K562 (cell line): ENCODE measurements around the gene SLC49A4. TPM values are rescaled to one million over a fixed set of nuclear protein-coding genes. Genes with fewer than 3 reads are reported as not detected.

Experiments used
- ATAC-seq: fragments of 200-7000 bp; cut with Tn5 transposase; 3 replicates; pipeline ENCODE4 v1.9.1; 2020; ENCODE audit warnings: moderate library complexity
- BruUV-seq: library from RNA; stranded (reverse); fragments of 400-500 nt; replicated peaks from 2 replicates; lab custom pipeline; 2021; lab: Mats Ljungman, UMichigan
- CTCF ChIA-PET: fragments of 300-600 bp; formaldehyde crosslinking; extraction: SDS; loops from one replicate; lab custom pipeline; 2021; ENCODE audit warnings: low intra/inter-chr PET ratio; lab: Yijun Ruan, JAX
- POLR2A ChIA-PET: fragments of 300-600, 350-650 bp; sonication (Branson Sonifier 250); formaldehyde crosslinking; extraction: SDS; loops from one replicate; lab custom pipeline; 2021; ENCODE audit warnings: antibody characterized with exemption, inconsistent platforms; lab: Yijun Ruan, JAX
- DNase-seq, 4 experiments: peaks; one replicate each; pipeline versions ENCODE4 v3.0.0 to v3.0.0-alpha.2; 2011 to 2018; ENCODE audit warnings: low spot score in 3 of 4, mixed read lengths in 3 of 4; ENCODE audit errors: extremely low read depth in 1 of 4
- FAIRE-seq: peaks from 2 replicates; lab custom pipeline; 2011; peaks lifted over from hg19 to GRCh38; lab: Jason Lieb, UNC
- H2AFZ ChIP-seq: 2 replicates; pipeline ENCODE4 v1.6.0; 2011; ENCODE audit warnings: low read depth, low read length, control low read depth, inconsistent platforms
- H3K27ac ChIP-seq: fragments of 200-600 bp; 3 replicates; pipeline ENCODE4 v1.8.0; 2011; ENCODE audit warnings: low read depth, mild to moderate bottlenecking, control low read depth, inconsistent platforms, low read length, moderate library complexity, mixed read lengths; ENCODE audit errors: extremely low read depth
- H3K27me3 ChIP-seq, 2 experiments: fragments of 300-600 bp in 1 of 2; 2 replicates in 1 of 2; 3 replicates in 1 of 2; pipeline versions ENCODE4 v1.6.0 to v1.8.0; 2011; ENCODE audit warnings: inconsistent platforms in 2 of 2, low read length in 2 of 2, mild to moderate bottlenecking in 1 of 2, mixed read lengths in 1 of 2, moderate library complexity in 1 of 2; ENCODE audit not compliant: control insufficient read depth in 2 of 2, insufficient read depth in 2 of 2
- H3K36me3 ChIP-seq: fragments of 300-600 bp; 3 replicates; pipeline ENCODE4 v1.8.0; 2011; ENCODE audit warnings: mild to moderate bottlenecking, low read length, inconsistent platforms; ENCODE audit not compliant: control insufficient read depth, insufficient read depth
- H3K4me1 ChIP-seq, 2 experiments: fragments of 200-600 bp in 1 of 2; replicated peaks in 1 of 2; 2 replicates in 1 of 2; 3 replicates in 1 of 2; pipeline versions ENCODE4 v1.5.1 to v1.8.0; 2011; ENCODE audit warnings: inconsistent platforms in 2 of 2, low read length in 2 of 2, mild to moderate bottlenecking in 1 of 2, mixed read lengths in 1 of 2, moderate library complexity in 1 of 2; ENCODE audit not compliant: control insufficient read depth in 2 of 2, insufficient read depth in 2 of 2
- H3K4me2 ChIP-seq: 2 replicates; pipeline ENCODE4 v1.6.1; 2011; ENCODE audit warnings: low read length, control low read depth, inconsistent platforms, mixed read lengths; ENCODE audit not compliant: insufficient read depth
- H3K4me3 ChIP-seq: fragments of 200-600 bp; sonication (generic), shearing (Covaris generic); 2 replicates; pipeline ENCODE4 v1.5.1; 2016; ENCODE audit warnings: control low read depth, inconsistent platforms
- H3K79me2 ChIP-seq: fragments of 200-600 bp; 3 replicates; pipeline ENCODE4 v1.8.0; 2011; ENCODE audit warnings: low read length, inconsistent platforms; ENCODE audit not compliant: control insufficient read depth, insufficient read depth
- H3K9ac ChIP-seq, 2 experiments: 2 replicates each; pipeline versions ENCODE4 v1.6.0 to v1.6.1; 2011; ENCODE audit warnings: low read depth in 2 of 2, low read length in 2 of 2, control low read depth in 1 of 2, inconsistent platforms in 1 of 2, mild to moderate bottlenecking in 1 of 2, mixed read lengths in 1 of 2; ENCODE audit not compliant: insufficient read depth in 1 of 2
- H3K9me1 ChIP-seq: one replicate; pipeline ENCODE4 v1.6.0; 2011; ENCODE audit warnings: inconsistent platforms, mild to moderate bottlenecking, low read length, moderate library complexity; ENCODE audit not compliant: control insufficient read depth, insufficient read depth
- H3K9me3 ChIP-seq: replicated peaks from 2 replicates; pipeline ENCODE4 v1.5.1; 2011; ENCODE audit warnings: low read depth, low read length, inconsistent platforms; ENCODE audit not compliant: control insufficient read depth, insufficient read depth
- H4K20me1 ChIP-seq: replicated peaks from 2 replicates; pipeline ENCODE4 v1.6.1; 2011; ENCODE audit warnings: low read length, inconsistent platforms, mixed read lengths; ENCODE audit not compliant: control insufficient read depth, insufficient read depth
- CREB1 ChIP-seq, 2 experiments: sonication (generic) in 1 of 2; formaldehyde crosslinking in 1 of 2; IDR thresholded peaks; 2 replicates each; pipeline versions ENCODE4 v1.6.1 to v1.8.0; 2012 to 2022; ENCODE audit warnings: inconsistent platforms in 1 of 2, mild to moderate bottlenecking in 1 of 2, missing genetic modification reagents in 1 of 2, moderate library complexity in 1 of 2
- HDAC3 ChIP-seq: fragments of 450-650 bp; IDR thresholded peaks from 2 replicates; pipeline ENCODE4 v1.6.1; 2018; ENCODE audit warnings: borderline replicate concordance, mild to moderate bottlenecking, moderate library complexity; ENCODE audit not compliant: partially characterized antibody
- HMG20A ChIP-seq: fragments of 450-650 bp; formaldehyde crosslinking; conservative IDR thresholded peaks from 2 replicates; pipeline ENCODE4 v1.4.0; 2020; ENCODE audit warnings: mild to moderate bottlenecking, mixed read lengths
- MAFG ChIP-seq: fragments of 450-650 bp; conservative IDR thresholded peaks from 2 replicates; pipeline ENCODE4 v1.6.1; 2016; ENCODE audit warnings: missing genetic modification characterization, missing compliant biosample characterization
- NELFE ChIP-seq: IDR thresholded peaks from 2 replicates; pipeline ENCODE4 v1.6.1; 2011; ENCODE audit warnings: mild to moderate bottlenecking; ENCODE audit not compliant: insufficient read depth, insufficient read length
- PHF8 ChIP-seq: fragments of 200-600 bp; sonication (generic); IDR thresholded peaks from 2 replicates; pipeline ENCODE4 v1.6.1; 2012; ENCODE audit warnings: mixed run types, mild to moderate bottlenecking, inconsistent platforms, low read length, moderate library complexity, borderline replicate concordance
- SIN3A ChIP-seq, 2 experiments: fragments of 150-350 bp in 1 of 2; IDR thresholded peaks; 2 replicates each; pipeline ENCODE4 v1.6.1; 2011 to 2016; ENCODE audit warnings: borderline replicate concordance in 2 of 2, low read depth in 2 of 2, low read length in 2 of 2, mild to moderate bottlenecking in 2 of 2, moderate library complexity in 2 of 2; ENCODE audit not compliant: control insufficient read depth in 1 of 2
- SREBF2 ChIP-seq: sonication (generic); formaldehyde crosslinking; IDR thresholded peaks from 2 replicates; pipeline ENCODE4 v1.4.0; 2020; ENCODE audit warnings: mild to moderate bottlenecking, missing genetic modification reagents
- ZKSCAN1 ChIP-seq: fragments of 150-350 bp; IDR thresholded peaks from 2 replicates; pipeline ENCODE4 v1.6.1; 2016; ENCODE audit warnings: low read depth, low read length
- WGBS: fragments of 100-300 bp; shearing (Covaris generic); methylation state at CpG from one replicate; pipeline ENCODE4 v1.1.6; 2016; ENCODE audit warnings: low coverage, mixed read lengths; ENCODE audit not compliant: insufficient coverage; ENCODE audit errors: missing lambda C conversion rate; 5-methylcytosine and 5-hydroxymethylcytosine counted together
- in situ Hi-C: fragments of 300-500 bp; cut with MboI; formaldehyde crosslinking; loops from 4 replicates; pipeline ENCODE4 v1.15.0; 2018; ENCODE audit warnings: inconsistent platforms, mixed read lengths
- intact Hi-C: fragments of 100-400 bp; cut with micrococcal nuclease; formaldehyde crosslinking; loops from 2 replicates; pipeline ENCODE4 v1.14.2; 2022
- polyA plus RNA-seq, 8 experiments: library from polyadenylated mRNA; depleted of rRNA in 4 of 8; stranded (reverse) in 5 of 8; unstranded in 3 of 8; fragments of >200 nt; fragmentation: Nextera tagmentation in 2 of 8; fragmentation: Illumina TruSeq in 1 of 8; extraction: Ambion mirVana in 2 of 8; extraction: Trizol in 1 of 8; gene quantifications; 2 replicates each; pipeline versions ENCODE4 v1.2.1 to v1.2.3, GENCODE V29; 2011 to 2014; ENCODE audit warnings: inconsistent platforms in 1 of 8, missing spikeins in 1 of 8
- total RNA-seq, 7 experiments: library from RNA; depleted of rRNA in 6 of 7; stranded (reverse); fragments of >200 nt in 6 of 7; fragmentation: Illumina TruSeq in 2 of 7; extraction: Trizol in 2 of 7; gene quantifications; 2 replicates each; pipeline versions ENCODE4 v1.2.1 to v1.2.3, GENCODE V29; 2011 to 2021; ENCODE audit warnings: low replicate concordance in 1 of 7
- TF ChIP-seq, protein P1 (sequence below): fragments of 450-650 bp; IDR thresholded peaks from 2 replicates; pipeline ENCODE4 v1.6.1; 2016; ENCODE audit warnings: low read depth
- TF ChIP-seq, protein P2 (sequence below): sonication (generic); IDR thresholded peaks from 2 replicates; pipeline ENCODE4 v1.6.1; 2016

The SLC49A4 gene
- total and polyA plus RNA-seq, 9 of the 15 experiments (the other 6 are each of a cell fraction or from before 2014, with no cell fraction given): 0.15 to 1.3 (median 0.83) TPM

DNA sequence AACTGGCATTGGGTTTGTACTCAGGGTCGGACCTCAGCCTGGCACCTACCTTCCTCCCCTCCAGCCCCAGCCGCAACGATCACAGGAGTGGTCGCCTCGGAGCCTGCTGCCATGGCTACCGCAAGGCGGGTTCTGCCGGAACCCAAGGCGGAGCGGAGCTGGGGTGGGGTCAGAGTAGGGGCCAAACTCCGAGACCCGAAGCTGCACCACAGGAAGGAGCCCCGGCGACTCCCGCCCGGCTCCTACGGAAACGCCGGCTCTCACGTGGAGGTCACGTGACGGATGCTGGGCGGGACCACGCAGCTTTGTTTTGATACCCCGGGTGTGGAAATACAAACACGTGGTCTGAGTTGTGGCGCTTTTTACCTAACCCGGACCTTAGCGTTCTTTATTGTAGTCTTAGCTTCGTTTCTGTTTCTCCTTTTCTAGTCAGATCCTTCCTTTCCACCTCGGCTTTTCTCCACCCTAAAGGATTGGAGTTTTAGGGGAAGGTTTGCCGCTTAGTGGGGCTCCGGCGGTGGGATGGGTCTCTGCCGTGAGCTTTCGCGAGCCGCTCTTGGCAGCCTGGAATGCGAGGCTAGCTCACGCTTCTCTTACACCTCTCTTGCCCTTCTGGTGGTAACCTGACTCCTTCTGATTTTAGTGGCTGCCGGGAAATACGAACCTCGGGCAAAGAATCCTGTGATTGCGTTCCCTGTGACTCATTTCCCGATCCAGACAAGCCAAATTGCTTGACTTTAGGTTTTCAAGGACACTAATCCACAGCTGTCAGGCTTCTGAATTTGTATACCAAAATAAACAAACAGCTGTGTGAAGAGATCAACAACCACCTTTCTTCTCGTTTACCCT lies 1.1 kb upstream of the SLC49A4 start, which contains the start of gene HSPBAP1:
Gene HSPBAP1, minus strand, starts transcription at position 264 of the 849 bp plus-strand sequence. Its CDS starts 151 bp downstream, at position 113.
- H4K20me1 ChIP-seq: no peaks in the 10 kb centered on the region
- H3K4me1 ChIP-seq: peaks cover 0 to 18% of the 10 kb centered on the region in 2 experiments; a peak in 4 of 5 replicates
- no TSS peak for BruUV-seq
- no peaks in the 10 kb centered on the region for H3K9me3 ChIP-seq
- in situ Hi-C loops (no loop called here), intact Hi-C loops (no loop called here)
- CTCF ChIA-PET: no interaction called here
- H3K4me2 ChIP-seq: peak within 1 kb of the TSS; percentile 79
- no peaks in the 10 kb centered on the region for H3K27me3 ChIP-seq
- no peaks in the 10 kb centered on the region for H3K9me1 ChIP-seq
- POLR2A ChIA-PET: interaction anchor here (0.8 to 1.6 kb wide), 3 partner anchors 9 to 440 kb away, joined by 3 to 6 read pairs (median 3); partner anchors contain the start of gene FAM162A
- H3K79me2 ChIP-seq: peaks cover 5% of the 10 kb centered on the region; the same call in 1 of the 3 replicates
- FAIRE-seq (peak; percentile 73), ATAC-seq (peak; percentile 68), DNase-seq (peak; percentile 80 to 90 (median 82))
- peak within 1 kb of the TSS; percentile 55 to 94 for H3K9ac ChIP-seq
- 2% methylated on average over 37 of the region's 46 CpGs for WGBS
- peak within 1 kb of the TSS; percentile 48 for H3K4me3 ChIP-seq
- peak within 1 kb of the TSS; percentile 94 for H2AFZ ChIP-seq
- peak within 1 kb of the TSS; percentile 73 for H3K27ac ChIP-seq
- no peaks in the 10 kb centered on the region for H3K36me3 ChIP-seq
- TF ChIP-seq, protein P1, sequence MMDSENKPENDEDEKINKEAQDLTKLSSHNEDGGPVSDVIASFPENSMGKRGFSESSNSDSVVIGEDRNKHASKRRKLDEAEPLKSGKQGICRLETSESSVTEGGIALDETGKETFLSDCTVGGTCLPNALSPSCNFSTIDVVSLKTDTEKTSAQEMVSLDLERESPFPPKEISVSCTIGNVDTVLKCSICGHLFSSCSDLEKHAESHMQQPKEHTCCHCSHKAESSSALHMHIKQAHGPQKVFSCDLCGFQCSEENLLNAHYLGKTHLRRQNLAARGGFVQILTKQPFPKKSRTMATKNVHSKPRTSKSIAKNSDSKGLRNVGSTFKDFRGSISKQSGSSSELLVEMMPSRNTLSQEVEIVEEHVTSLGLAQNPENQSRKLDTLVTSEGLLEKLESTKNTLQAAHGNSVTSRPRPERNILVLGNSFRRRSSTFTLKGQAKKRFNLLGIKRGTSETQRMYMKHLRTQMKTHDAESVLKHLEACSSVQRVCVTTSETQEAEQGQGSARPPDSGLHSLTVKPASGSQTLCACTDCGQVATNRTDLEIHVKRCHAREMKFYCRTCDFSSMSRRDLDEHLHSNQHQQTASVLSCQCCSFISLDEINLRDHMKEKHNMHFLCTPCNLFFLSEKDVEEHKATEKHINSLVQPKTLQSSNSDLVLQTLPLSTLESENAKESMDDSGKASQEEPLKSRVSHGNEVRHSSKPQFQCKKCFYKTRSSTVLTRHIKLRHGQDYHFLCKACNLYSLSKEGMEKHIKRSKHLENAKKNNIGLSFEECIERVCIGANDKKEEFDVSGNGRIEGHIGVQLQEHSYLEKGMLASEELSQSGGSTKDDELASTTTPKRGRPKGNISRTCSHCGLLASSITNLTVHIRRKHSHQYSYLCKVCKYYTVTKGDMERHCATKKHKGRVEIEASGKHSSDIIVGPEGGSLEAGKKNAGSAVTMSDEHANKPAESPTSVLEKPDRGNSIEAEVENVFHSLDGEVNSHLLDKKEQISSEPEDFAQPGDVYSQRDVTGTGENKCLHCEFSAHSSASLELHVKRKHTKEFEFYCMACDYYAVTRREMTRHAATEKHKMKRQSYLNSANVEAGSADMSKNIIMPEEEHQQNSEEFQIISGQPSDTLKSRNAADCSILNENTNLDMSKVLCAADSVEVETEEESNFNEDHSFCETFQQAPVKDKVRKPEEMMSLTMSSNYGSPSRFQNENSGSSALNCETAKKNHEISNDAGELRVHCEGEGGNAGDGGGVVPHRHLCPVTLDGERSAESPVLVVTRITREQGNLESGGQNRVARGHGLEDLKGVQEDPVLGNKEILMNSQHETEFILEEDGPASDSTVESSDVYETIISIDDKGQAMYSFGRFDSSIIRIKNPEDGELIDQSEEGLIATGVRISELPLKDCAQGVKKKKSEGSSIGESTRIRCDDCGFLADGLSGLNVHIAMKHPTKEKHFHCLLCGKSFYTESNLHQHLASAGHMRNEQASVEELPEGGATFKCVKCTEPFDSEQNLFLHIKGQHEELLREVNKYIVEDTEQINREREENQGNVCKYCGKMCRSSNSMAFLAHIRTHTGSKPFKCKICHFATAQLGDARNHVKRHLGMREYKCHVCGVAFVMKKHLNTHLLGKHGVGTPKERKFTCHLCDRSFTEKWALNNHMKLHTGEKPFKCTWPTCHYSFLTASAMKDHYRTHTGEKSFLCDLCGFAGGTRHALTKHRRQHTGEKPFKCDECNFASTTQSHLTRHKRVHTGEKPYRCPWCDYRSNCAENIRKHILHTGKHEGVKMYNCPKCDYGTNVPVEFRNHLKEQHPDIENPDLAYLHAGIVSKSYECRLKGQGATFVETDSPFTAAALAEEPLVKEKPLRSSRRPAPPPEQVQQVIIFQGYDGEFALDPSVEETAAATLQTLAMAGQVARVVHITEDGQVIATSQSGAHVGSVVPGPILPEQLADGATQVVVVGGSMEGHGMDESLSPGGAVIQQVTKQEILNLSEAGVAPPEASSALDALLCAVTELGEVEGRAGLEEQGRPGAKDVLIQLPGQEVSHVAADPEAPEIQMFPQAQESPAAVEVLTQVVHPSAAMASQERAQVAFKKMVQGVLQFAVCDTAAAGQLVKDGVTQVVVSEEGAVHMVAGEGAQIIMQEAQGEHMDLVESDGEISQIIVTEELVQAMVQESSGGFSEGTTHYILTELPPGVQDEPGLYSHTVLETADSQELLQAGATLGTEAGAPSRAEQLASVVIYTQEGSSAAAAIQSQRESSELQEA: 0 out of 2 replicates have a peak, but pooled peaks have one; percentile 19
- peak; percentile 81 to 85; a peak in 2 of 4 replicates for TF ChIP-seq SIN3A (IDR thresholded peaks at IDR 0.05; ENCODE audit: borderline replicate concordance in 2 of 2, control insufficient read depth in 1 of 2, low read depth in 2 of 2, low read length in 2 of 2)
- TF ChIP-seq MAFG (tag): no peak
- TF ChIP-seq, protein P2, sequence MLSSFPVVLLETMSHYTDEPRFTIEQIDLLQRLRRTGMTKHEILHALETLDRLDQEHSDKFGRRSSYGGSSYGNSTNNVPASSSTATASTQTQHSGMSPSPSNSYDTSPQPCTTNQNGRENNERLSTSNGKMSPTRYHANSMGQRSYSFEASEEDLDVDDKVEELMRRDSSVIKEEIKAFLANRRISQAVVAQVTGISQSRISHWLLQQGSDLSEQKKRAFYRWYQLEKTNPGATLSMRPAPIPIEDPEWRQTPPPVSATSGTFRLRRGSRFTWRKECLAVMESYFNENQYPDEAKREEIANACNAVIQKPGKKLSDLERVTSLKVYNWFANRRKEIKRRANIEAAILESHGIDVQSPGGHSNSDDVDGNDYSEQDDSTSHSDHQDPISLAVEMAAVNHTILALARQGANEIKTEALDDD: no peak
- no peak for TF ChIP-seq NELFE
- no peak for TF ChIP-seq HDAC3
- peak; percentile 74; the same call in 1 of the 2 replicates for TF ChIP-seq PHF8
- TF ChIP-seq CREB1 (IDR thresholded peaks at IDR 0.05): no peak
- no peak for TF ChIP-seq CREB1 (CRISPR knock-in tag; IDR thresholded peaks at IDR 0.05)
- TF ChIP-seq HMG20A (CRISPR knock-in tag): no peak
- TF ChIP-seq SREBF2: no peak
- no peak for TF ChIP-seq ZKSCAN1
